HFF-Myc (cell line): ENCODE measurements around the gene TTC33.
"Not testable (repeated sequence)": the region's sequence is repeated elsewhere in the genome, so short reads cannot be mapped to it uniquely, and the experiment has no call there.

Experiments used
- DNase-seq: peaks from one replicate; pipeline ENCODE4 v3.0.0-alpha.2; 2011; ENCODE audit warnings: low read depth; ENCODE audit errors: extremely low read depth
- H3K4me3 ChIP-seq: replicated peaks from 2 replicates; pipeline ENCODE4 v1.5.1; 2011; ENCODE audit warnings: low read depth, mild to moderate bottlenecking, control low read depth, low read length
- TF ChIP-seq, protein P1 (sequence below): IDR thresholded peaks from 2 replicates; pipeline ENCODE4 v1.5.1; 2012; ENCODE audit warnings: mild to moderate bottlenecking, low read depth, low read length, control low read depth; ENCODE audit errors: missing control alignments

TTC33 gene

DNA sequence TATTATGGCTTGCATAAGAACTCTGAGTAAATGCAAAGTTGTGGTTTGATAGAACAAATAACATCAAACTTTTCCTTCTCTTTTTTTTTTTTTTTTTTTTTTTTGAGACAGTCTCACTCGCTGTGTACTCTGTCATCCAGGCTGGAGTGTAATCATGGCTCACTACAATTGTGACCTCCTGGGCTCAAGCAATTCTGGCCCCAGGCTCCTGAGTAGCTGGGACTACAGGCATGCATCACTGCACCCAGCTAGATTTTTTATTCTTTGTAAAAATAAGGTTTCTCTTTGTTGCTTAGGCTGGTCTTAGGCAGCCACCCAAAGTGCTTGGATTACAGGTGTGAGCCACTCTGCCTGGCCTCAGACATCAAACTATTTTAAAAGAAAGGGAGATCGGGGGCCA, 95.0 kb downstream of the TTC33 start:
- TF ChIP-seq, protein P1, sequence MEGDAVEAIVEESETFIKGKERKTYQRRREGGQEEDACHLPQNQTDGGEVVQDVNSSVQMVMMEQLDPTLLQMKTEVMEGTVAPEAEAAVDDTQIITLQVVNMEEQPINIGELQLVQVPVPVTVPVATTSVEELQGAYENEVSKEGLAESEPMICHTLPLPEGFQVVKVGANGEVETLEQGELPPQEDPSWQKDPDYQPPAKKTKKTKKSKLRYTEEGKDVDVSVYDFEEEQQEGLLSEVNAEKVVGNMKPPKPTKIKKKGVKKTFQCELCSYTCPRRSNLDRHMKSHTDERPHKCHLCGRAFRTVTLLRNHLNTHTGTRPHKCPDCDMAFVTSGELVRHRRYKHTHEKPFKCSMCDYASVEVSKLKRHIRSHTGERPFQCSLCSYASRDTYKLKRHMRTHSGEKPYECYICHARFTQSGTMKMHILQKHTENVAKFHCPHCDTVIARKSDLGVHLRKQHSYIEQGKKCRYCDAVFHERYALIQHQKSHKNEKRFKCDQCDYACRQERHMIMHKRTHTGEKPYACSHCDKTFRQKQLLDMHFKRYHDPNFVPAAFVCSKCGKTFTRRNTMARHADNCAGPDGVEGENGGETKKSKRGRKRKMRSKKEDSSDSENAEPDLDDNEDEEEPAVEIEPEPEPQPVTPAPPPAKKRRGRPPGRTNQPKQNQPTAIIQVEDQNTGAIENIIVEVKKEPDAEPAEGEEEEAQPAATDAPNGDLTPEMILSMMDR = no peak
- H3K4me3 ChIP-seq = no peak overlapping the region
- DNase-seq = no peak

DNA sequence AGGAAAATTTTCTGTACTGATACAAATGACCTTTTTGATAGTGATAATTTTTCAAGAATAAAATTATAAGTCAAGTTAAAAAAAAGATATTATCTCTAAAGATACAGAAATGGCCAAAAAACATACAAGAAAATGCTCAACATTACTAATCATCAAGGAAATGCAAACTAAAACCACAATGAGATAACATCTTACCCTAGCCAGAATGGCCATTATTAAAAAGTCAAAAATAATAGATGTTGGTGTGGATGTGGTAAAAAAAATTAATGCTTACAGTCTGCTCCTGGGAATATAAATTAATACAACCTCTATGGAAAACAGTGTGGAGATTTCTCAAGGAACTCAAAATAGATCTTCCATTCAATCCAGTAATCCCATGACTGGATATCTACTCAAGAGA, 99.0 kb downstream of the TTC33 start:
- no peak overlapping the region for H3K4me3 ChIP-seq
- no peak for DNase-seq
- TF ChIP-seq, protein P1 = no peak

DNA sequence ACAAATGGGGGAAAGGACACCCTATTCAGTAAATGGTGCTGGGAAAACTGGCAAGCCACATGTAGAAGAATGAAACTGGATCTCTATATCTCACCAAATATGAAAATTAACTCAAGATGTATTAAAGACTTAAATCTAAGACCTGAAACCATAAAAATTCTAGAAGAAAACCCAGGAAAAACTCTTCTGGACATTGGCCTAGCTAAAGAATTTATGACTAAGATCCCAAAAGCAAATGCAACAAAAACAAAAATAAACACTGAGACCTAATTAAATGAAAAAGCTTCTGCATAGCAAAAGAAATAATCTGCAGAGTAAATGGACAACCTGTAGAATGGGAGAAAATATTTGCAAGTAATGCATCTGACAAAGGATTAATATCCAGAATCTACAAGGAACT, 99.7 kb downstream of the TTC33 start:
- DNase-seq, H3K4me3 ChIP-seq: not testable (repeated sequence)

DNA sequence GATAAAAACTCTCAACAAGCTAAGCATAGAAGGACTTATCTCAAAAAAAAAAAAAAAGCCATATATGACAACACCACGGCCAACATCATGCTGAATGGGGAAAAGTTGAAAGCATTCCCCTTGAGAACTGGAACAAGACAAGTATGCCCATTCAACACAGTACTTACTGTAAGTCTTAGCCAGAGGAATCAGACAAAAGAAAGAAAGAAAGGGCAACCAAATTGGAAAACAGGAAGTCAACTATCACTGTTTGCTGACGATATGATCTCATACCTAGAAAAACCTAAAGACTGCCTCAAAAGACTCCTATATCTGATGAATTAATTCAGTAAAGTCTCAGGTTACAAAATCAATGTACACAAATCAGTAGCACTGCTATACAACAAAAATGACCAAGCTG, 100.6 kb downstream of the TTC33 start:
- H3K4me3 ChIP-seq = no peak overlapping the region
- TF ChIP-seq, protein P1 = no peak
- no peak for DNase-seq

DNA sequence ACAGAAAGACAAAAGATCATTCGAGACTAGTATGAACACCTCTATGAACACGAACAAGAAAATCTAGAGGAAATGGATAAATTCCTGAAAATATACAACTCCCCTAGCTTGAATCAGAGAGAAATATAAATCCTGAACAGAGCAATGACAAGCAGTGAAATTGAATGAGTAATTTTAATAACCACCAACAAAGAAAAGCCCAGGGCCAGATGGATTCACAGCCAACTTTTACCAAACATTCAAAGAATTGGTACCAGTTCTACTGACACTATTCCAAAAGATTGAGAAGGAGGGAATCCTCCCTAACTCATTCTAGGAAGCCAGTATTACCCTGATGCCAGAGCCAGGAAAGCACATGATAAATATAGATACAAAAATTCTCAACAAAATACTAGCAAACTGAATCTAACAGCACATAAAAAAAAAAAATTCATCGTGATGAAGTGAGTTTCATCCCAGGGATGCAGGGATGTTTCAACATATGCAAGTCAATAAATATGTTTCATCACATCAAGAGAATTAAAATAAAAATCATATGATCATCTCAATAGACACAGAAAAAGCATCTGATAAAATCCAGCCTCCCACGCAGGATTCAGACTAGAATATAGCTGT, 101.3 kb downstream of the TTC33 start:
- TF ChIP-seq, protein P1 = no peak
- no peak for DNase-seq
- H3K4me3 ChIP-seq = no peak overlapping the region

DNA sequence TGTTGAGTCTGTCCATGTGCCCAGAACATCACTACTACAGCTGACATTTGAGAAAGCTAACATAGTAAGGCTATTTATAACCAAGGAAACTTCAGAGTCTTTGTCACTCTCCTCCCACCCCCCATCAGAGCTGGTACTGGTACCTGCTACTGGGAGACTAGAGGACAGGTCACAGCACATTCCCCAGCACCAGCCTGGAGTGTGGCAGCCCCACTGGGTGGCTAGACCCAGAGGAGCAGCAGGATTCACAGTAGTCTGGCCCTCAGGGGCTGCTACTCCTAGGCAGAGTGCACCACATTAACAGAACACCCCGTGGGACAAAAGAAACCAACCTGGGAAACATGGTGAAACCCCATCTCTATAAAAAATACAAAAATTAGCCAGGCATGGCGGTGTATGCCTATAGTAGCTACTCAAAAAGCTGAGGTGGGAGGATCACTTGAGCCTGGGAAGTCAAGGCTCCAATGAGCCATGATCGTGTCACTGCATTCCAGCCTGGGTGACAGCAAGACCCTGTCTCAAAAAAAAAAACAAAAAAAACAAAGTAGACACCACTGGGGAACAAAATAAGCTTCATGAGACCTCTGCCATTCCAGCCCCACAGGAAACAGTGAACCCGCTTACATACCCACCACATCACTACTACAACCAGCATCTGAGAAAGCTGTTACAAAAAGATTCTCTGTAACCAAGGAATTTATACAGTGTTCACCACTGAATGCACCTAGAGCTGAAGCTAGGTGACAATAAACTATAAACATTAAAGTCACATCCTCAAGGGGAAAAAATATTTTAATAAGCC, 102.3 kb downstream of the TTC33 start:
- TF ChIP-seq, protein P1 = no peak
- DNase-seq = no peak
- no peak overlapping the region for H3K4me3 ChIP-seq

DNA sequence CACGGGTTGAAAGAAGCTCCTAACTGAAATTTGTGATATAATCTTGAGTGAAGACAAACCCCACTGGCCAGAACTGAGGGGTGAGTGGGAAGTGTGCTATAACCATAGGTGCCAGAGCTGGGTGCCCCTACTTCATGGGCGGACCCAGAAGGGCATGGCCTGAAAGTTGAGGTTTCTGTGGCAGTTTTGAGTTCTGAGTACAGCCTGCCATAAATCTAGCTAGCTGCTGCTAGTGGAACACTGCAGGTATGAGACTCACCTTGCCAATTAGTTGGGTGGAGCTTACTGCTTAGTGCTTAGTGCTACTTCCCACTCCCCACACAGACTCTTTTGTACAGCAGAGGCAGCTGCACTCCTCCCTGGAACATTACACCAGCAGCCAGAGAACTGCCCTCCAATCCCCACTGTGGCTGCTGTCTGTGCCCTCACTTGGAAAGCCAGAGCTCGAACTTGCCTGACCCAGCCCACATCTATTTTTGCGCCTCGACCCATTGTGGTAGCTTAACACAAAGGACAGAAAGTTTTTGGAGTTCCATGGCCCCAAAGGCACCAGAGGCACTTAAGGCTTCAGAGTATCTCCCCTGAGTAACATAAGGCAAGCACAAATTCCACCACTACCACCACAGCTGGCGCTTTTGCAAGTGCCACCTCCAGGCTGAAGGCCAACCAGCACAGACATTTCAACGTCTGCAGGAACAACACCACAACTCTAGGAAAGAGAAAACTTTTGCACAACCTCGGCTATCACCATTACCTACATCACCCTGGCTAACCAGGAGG, 103.1 kb downstream of the TTC33 start:
- DNase-seq = no peak
- H3K4me3 ChIP-seq = no peak overlapping the region
- TF ChIP-seq, protein P1 = no peak
